ENCODE results near the gene ALKBH3. TPM values are rescaled to one million over a fixed set of nuclear protein-coding genes. Genes with fewer than 3 reads are reported as not detected.

Gene ALKBH3
- total and polyA plus RNA-seq, 4 donors = 7.8 to 17.2 (median 13.8) TPM

GRCh38 chr11:43943372-43943930 is 62.8 kb downstream of the ALKBH3 start:
- peak overlapping the region in 1 of 2 donors; percentile 5 for H3K9ac ChIP-seq (ENCODE audit: low read depth in 1 of 2, low read length in 2 of 2)
- H3K27me3 ChIP-seq (ENCODE audit: control insufficient read depth in 4 of 4, insufficient read depth in 4 of 4, low read length in 3 of 4) = peaks cover 0 to 2% (median 0%) of the 10 kb centered on the region in 4 donors
- WGBS = 2% methylated on average over 48 of the region's 48 CpGs
- no peaks in the 10 kb centered on the region for H3K36me3 ChIP-seq (ENCODE audit: control insufficient read depth in 4 of 4, insufficient read depth in 3 of 4, low read depth in 1 of 4, low read length in 3 of 4)
- H3K27ac ChIP-seq (ENCODE audit: low read depth in 1 of 2, low read length in 2 of 2) = peak overlapping the region; percentile 67 to 86
- H3K4me3 ChIP-seq (ENCODE audit: low read depth in 1 of 3, low read length in 3 of 3) = peak overlapping the region; percentile 52 to 82 (median 77)
- no peak for DNase-seq (ENCODE audit: low spot score)
- no peak for TF ChIP-seq GABPA (IDR thresholded peaks at IDR 0.05 in 1 of 2, conservative IDR thresholded peaks at IDR 0.05 in 1 of 2)
- TF ChIP-seq RAD21 (IDR thresholded peaks at IDR 0.05) = peak in 1 of 2 donors; percentile 5
- H3K9me3 ChIP-seq (ENCODE audit: control insufficient read depth in 4 of 4, low read length in 3 of 4) = no peaks in the 10 kb centered on the region
- H3K4me1 ChIP-seq (ENCODE audit: control insufficient read depth in 4 of 4, insufficient read depth in 4 of 4, low read length in 3 of 4) = peaks cover 0 to 25% (median 15%) of the 10 kb centered on the region in 4 donors

- H3K27me3 ChIP-seq (ENCODE audit: control insufficient read depth in 4 of 4, insufficient read depth in 4 of 4, low read length in 3 of 4) = peaks cover 0 to 2% (median 0%) of the 10 kb centered on the region in 4 donors
- TF ChIP-seq RXRA (IDR thresholded peaks at IDR 0.05) = no peak
- no peak for TF ChIP-seq YY1 (IDR thresholded peaks at IDR 0.05)
- no peak for TF ChIP-seq REST (IDR thresholded peaks at IDR 0.05)
- TF ChIP-seq TAF1 (conservative IDR thresholded peaks at IDR 0.05) = no peak
- TF ChIP-seq FOXA1 (IDR thresholded peaks at IDR 0.05) = no peak
- TF ChIP-seq ATF3 (IDR thresholded peaks at IDR 0.05) = no peak
- no peak for TF ChIP-seq ZBTB33 (IDR thresholded peaks at IDR 0.05)
- no peak for TF ChIP-seq EGR1 (IDR thresholded peaks at IDR 0.05; ENCODE audit: low read depth in 2 of 2)
- TF ChIP-seq, protein P1, sequence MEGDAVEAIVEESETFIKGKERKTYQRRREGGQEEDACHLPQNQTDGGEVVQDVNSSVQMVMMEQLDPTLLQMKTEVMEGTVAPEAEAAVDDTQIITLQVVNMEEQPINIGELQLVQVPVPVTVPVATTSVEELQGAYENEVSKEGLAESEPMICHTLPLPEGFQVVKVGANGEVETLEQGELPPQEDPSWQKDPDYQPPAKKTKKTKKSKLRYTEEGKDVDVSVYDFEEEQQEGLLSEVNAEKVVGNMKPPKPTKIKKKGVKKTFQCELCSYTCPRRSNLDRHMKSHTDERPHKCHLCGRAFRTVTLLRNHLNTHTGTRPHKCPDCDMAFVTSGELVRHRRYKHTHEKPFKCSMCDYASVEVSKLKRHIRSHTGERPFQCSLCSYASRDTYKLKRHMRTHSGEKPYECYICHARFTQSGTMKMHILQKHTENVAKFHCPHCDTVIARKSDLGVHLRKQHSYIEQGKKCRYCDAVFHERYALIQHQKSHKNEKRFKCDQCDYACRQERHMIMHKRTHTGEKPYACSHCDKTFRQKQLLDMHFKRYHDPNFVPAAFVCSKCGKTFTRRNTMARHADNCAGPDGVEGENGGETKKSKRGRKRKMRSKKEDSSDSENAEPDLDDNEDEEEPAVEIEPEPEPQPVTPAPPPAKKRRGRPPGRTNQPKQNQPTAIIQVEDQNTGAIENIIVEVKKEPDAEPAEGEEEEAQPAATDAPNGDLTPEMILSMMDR (IDR thresholded peaks at IDR 0.05; ENCODE audit: low read depth, low read length, missing input control) = no peak
- H3K36me3 ChIP-seq (ENCODE audit: control insufficient read depth in 4 of 4, insufficient read depth in 3 of 4, low read depth in 1 of 4, low read length in 3 of 4) = no peaks in the 10 kb centered on the region
- H3K9ac ChIP-seq (ENCODE audit: low read depth in 1 of 2, low read length in 2 of 2) = peak overlapping the region; percentile 45
- 3% methylated on average over 54 of the region's 54 CpGs for WGBS
- peak overlapping the region; percentile 67 to 86 for H3K27ac ChIP-seq (ENCODE audit: low read depth in 1 of 2, low read length in 2 of 2)
- peaks cover 0 to 25% (median 15%) of the 10 kb centered on the region in 4 donors for H3K4me1 ChIP-seq (ENCODE audit: control insufficient read depth in 4 of 4, insufficient read depth in 4 of 4, low read length in 3 of 4)
- no peak for DNase-seq (ENCODE audit: low spot score)
- H3K9me3 ChIP-seq (ENCODE audit: control insufficient read depth in 4 of 4, low read length in 3 of 4) = no peaks in the 10 kb centered on the region
- peak overlapping the region; percentile 34 to 77 (median 52) for H3K4me3 ChIP-seq (ENCODE audit: low read depth in 1 of 3, low read length in 3 of 3)
Observed at GRCh38 chr11:43943931-43944751, 63.5 kb downstream of the ALKBH3 start.
